ENCODE results near the gene AQP2.

Gene AQP2

GRCh38 chr12:49982246-49983087 is 31.9 kb downstream of the AQP2 start:
- H3K9ac ChIP-seq (ENCODE audit: low read depth, low read length, poor library complexity, severe bottlenecking): no peak overlapping the region
- no peak overlapping the region for H3K4me2 ChIP-seq (ENCODE audit: low read depth, low read length, poor library complexity, severe bottlenecking)
- no peaks in the 10 kb centered on the region for H3K4me1 ChIP-seq (ENCODE audit: insufficient read depth, low read length, poor library complexity, severe bottlenecking)

GRCh38 chr12:49983892-49984291 is 33.4 kb downstream of the AQP2 start:
- Histone ChIP-seq H3K4me3 (ENCODE audit: low read length, poor library complexity, severe bottlenecking) (no peak overlapping the region), H3F3A (ENCODE audit: low read depth) (no peaks in the 10 kb centered on the region), H3K9me2 (replicated peaks; ENCODE audit: low read depth, low read length) (no peaks in the 10 kb centered on the region), H3K4me1 (ENCODE audit: insufficient read depth, low read length, poor library complexity, severe bottlenecking) (no peaks in the 10 kb centered on the region), H3K9me3 (ENCODE audit: insufficient read depth, low read depth, low read length) (no peaks in the 10 kb centered on the region), H3K79me2 (ENCODE audit: insufficient read depth, low read length) (no peaks in the 10 kb centered on the region), H3K27me3 (ENCODE audit: insufficient read depth, low read length, poor library complexity, severe bottlenecking) (no peaks in the 10 kb centered on the region), H3K4me2 (ENCODE audit: low read depth, low read length, poor library complexity, severe bottlenecking) (no peak overlapping the region), H3K36me3 (ENCODE audit: insufficient read depth, low read length) (peaks cover 34% of the 10 kb centered on the region; the same call in 1 of the 2 replicates), H3K9ac (ENCODE audit: low read depth, low read length, poor library complexity, severe bottlenecking) (no peak overlapping the region), H4K20me1 (ENCODE audit: insufficient read depth, low read length, poor library complexity, severe bottlenecking) (no peaks in the 10 kb centered on the region), H2AFZ (ENCODE audit: low read length) (no peak overlapping the region)
- TF ChIP-seq CTCF (conservative IDR thresholded peaks at IDR 0.05; ENCODE audit: low read length): no peak
- TF ChIP-seq EZH2phosphoT487 (IDR thresholded peaks at IDR 0.05; ENCODE audit: borderline replicate concordance): no peak

More at GRCh38 chr12:49982246-49983087, 31.9 kb downstream of the AQP2 start:
- Histone ChIP-seq H3K27me3 (ENCODE audit: insufficient read depth, low read length, poor library complexity, severe bottlenecking) (no peaks in the 10 kb centered on the region), H3F3A (ENCODE audit: low read depth) (no peaks in the 10 kb centered on the region), H2AFZ (ENCODE audit: low read length) (no peak overlapping the region), H3K79me2 (ENCODE audit: insufficient read depth, low read length) (no peaks in the 10 kb centered on the region), H3K4me3 (ENCODE audit: low read length, poor library complexity, severe bottlenecking) (no peak overlapping the region), H3K36me3 (ENCODE audit: insufficient read depth, low read length) (peaks cover 20% of the 10 kb centered on the region; the same call in 1 of the 2 replicates), H4K20me1 (ENCODE audit: insufficient read depth, low read length, poor library complexity, severe bottlenecking) (no peaks in the 10 kb centered on the region), H3K9me2 (replicated peaks; ENCODE audit: low read depth, low read length) (no peaks in the 10 kb centered on the region), H3K9me3 (ENCODE audit: insufficient read depth, low read depth, low read length) (no peaks in the 10 kb centered on the region)
- no peak for TF ChIP-seq CTCF (conservative IDR thresholded peaks at IDR 0.05; ENCODE audit: low read length)
- TF ChIP-seq EZH2phosphoT487 (IDR thresholded peaks at IDR 0.05; ENCODE audit: borderline replicate concordance): no peak

- no peaks in the 10 kb centered on the region for H4K20me1 ChIP-seq (ENCODE audit: insufficient read depth, low read length, poor library complexity, severe bottlenecking)
- H2AFZ ChIP-seq (ENCODE audit: low read length): no peak overlapping the region
- no peaks in the 10 kb centered on the region for H3K4me1 ChIP-seq (ENCODE audit: insufficient read depth, low read length, poor library complexity, severe bottlenecking)
- no peaks in the 10 kb centered on the region for H3F3A ChIP-seq (ENCODE audit: low read depth)
- H3K79me2 ChIP-seq (ENCODE audit: insufficient read depth, low read length): no peaks in the 10 kb centered on the region
- no peaks in the 10 kb centered on the region for H3K9me3 ChIP-seq (ENCODE audit: insufficient read depth, low read depth, low read length)
- no peaks in the 10 kb centered on the region for H3K27me3 ChIP-seq (ENCODE audit: insufficient read depth, low read length, poor library complexity, severe bottlenecking)
- no peak overlapping the region for H3K4me2 ChIP-seq (ENCODE audit: low read depth, low read length, poor library complexity, severe bottlenecking)
- H3K4me3 ChIP-seq (ENCODE audit: low read length, poor library complexity, severe bottlenecking): no peak overlapping the region
- H3K36me3 ChIP-seq (ENCODE audit: insufficient read depth, low read length): peaks cover 42% of the 10 kb centered on the region; the same call in 1 of the 2 replicates
- H3K9me2 ChIP-seq (replicated peaks; ENCODE audit: low read depth, low read length): no peaks in the 10 kb centered on the region
- no peak for TF ChIP-seq CTCF (conservative IDR thresholded peaks at IDR 0.05; ENCODE audit: low read length)
- no peak for TF ChIP-seq EZH2phosphoT487 (IDR thresholded peaks at IDR 0.05; ENCODE audit: borderline replicate concordance)
- H3K9ac ChIP-seq (ENCODE audit: low read depth, low read length, poor library complexity, severe bottlenecking): no peak overlapping the region
Measured at GRCh38 chr12:49984476-49985359, 34.2 kb downstream of the AQP2 start.
